ENCODE measurements around the gene CERT1. TPM values are rescaled to one million over a fixed set of nuclear protein-coding genes. Genes with fewer than 3 reads are reported as not detected.

Gene CERT1
- total RNA-seq, 2 donors from 2014 or later: 35.9 to 41.2 TPM

DNA sequence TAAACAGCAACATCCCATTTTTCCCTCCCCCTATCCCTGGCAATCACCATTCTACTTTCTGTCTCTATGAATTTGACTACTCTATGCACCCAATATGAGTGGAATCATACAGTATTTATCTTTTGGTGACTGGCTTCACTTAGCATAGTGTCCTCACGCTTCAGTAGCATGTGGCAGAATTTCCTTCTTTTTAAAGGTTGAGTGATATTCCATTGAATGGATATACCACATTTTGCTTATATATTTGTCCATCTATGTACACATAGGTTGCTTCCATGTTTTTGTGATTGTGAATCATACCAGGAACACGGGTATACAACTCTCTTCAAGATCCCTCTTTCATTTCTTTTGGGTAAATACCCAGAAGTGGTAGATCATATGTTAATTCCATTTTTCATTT, 69.9 kb downstream of the CERT1 start:
- DNase-seq (no peak), ATAC-seq (no peak)
- intact Hi-C loops (cut with DNase I, micrococcal nuclease): no loop called here

GRCh38 chr5:75439276-75439675, 72.2 kb downstream of the CERT1 start:
- ATAC-seq: no peak
- no peak for DNase-seq
- intact Hi-C loops (cut with DNase I, micrococcal nuclease): no loop called here

GRCh38 chr5:75438722-75439121, 72.7 kb downstream of the CERT1 start:
- DNase-seq: no peak
- no peak for ATAC-seq
- intact Hi-C loops (cut with DNase I, micrococcal nuclease): no loop called here

DNA sequence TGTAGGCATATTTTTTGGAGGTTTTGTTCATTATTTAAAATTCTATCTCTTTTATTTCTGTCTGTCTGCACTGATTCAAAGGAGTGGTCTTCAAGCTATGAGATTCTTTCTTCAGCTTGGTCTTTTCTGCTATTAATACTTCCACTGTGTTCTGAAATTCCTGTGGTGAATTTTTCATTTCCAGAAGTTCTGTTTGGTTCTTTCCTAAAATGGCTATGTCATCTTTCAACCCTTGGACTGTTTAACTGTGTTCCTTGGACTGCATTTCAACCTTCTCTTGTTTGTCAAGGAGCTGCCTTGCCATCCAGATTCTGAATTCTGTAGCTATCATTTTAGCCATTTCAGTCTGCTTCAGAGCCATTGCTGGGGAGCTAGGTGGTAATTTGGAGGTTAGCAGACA, 76.3 kb downstream of the CERT1 start:
- no peak for ATAC-seq
- DNase-seq: no peak
- intact Hi-C loops (cut with DNase I, micrococcal nuclease): no loop called here

GRCh38 chr5:75433814-75434506, 77.5 kb downstream of the CERT1 start:
- ATAC-seq: no peak
- no peak for DNase-seq
- intact Hi-C loops (cut with DNase I, micrococcal nuclease): no loop called here

DNA sequence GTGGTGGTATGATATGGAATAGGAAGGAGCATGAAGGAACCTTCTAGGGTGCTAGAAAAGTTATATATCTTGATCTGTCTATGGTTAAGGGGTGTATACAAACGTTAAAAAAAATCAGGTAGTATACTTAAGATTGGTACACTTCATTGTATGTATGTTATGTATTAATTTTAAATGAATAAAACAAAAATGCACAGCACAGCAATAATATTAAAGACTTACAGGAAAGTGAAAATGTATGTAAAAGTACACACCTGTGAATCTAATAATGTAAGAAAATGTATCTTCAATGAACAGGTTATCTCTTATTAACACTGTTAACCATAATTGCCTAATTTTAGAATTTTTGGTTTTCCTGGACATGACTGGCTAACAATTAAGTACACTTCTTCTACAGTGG, 97.2 kb downstream of the CERT1 start:
- intact Hi-C loops (cut with DNase I, micrococcal nuclease): no loop called here
- ATAC-seq (no peak), DNase-seq (no peak)

DNA sequence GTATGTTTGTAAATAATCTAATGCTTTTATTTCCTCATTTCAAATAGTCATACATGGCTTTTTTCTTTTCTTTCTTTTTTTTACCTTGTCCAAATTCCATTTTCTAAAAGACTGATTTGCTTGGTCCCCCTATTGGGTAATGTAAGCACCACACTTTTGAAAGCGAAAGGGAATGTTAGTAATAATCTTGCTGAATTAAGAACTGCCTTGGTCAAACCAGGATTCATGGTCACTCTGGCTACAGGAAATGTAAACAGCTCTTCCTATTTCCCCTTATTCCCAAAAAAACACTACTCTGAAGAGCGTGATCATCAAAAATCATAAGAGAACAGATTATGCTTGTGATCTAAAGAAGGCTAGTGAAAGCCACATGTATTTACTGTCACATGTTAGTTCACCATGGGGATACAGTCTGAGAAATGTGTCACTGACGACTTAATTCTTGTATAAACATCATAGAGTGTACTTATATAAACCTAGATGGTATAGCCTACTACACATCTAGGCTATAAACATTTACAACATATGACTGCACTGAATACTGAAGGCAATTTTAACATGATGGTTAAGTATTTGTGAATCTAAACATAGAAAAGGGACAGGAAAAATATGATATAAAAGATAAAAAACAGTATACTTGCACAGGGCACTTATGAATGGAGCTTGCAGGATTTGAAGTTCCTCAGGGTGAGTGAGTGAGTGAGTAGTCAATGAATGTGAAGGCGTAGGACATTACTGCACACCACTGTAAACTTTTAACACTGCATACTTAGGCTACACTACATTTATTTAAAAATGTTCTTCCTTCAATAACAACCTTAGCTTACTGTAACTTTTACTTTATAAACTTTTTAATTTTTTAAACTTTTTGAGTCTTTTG, 99.1 kb downstream of the CERT1 start:
- DNase-seq: no peak

DNA sequence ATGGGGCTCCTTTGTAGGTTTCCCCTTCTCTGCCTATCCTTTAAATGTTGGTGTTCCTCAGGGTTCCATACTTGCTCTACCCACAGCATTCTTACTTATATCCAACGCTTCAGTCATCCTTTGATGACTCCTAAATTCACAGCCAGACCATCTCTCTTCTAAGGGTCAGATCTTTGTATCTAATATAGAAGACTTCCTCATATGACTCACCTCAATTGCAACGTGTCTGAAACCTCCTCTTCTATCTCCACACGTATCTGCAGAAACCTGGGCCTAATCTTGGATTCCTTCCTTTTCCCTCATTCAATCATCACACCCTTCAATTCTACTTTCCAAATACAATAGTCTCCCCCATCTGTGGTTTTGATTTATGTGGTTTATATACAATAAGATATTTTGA, 106.1 kb downstream of the CERT1 start:
- intact Hi-C loops (cut with DNase I, micrococcal nuclease): no loop called here
- peak; percentile 73 for ATAC-seq
- DNase-seq: no peak

More for the DNA sequence above, 99.1 kb downstream of the CERT1 start:
- peak; percentile 96 for ATAC-seq
- intact Hi-C loops (cut with DNase I, micrococcal nuclease): no loop called here

DNA sequence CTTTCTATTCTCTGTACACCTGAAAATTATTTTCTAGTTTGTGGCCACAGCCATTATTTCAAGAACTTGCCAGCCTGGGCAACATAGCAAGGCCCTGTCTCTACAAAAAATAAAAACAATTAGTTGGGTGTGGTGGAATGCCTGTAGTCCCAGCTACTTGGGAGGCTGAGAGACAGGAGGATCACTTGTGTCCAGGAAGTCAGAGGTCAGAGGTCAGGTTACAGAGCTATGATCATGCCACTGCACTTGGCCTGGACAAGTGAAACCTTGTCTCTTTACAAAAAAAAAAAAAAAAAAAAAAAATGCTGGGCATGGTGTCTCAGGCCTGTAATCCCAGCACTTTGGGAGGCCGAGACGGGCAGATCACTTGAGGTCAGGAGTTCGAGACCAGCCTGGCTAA, 116.2 kb downstream of the CERT1 start:
- ATAC-seq (no peak), DNase-seq (no peak)
- intact Hi-C loops (cut with DNase I, micrococcal nuclease): no loop called here

DNA sequence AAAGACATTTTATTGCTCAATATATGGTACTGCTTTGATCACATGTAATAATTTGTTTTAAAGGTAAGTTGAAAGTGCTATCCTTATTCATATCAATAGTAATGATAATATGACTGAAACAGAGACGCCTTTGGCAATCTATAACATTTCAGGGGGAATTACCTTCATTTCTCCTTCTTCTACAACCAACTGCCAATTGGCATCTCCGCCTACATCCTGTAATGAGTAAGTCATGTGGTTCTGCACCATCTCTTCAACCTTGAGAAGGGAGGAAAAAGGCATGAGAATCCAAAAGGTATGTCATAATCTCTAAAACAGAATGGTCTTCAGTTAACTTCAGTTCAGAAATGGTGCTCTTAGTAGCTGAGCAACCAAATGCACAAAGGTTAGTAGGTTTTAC, 122.0 kb downstream of the CERT1 start:
- DNase-seq (no peak), ATAC-seq (no peak)
- intact Hi-C loops (cut with DNase I, micrococcal nuclease): no loop called here

- ATAC-seq (no peak), DNase-seq (no peak)
- intact Hi-C loops (cut with DNase I, micrococcal nuclease): no loop called here
Measured at GRCh38 chr5:75387806-75388205, 123.6 kb downstream of the CERT1 start.

- ATAC-seq: no peak
- DNase-seq: no peak
- intact Hi-C loops (cut with DNase I, micrococcal nuclease): no loop called here
Measured at GRCh38 chr5:75384218-75384617, 127.2 kb downstream of the CERT1 start.

DNA sequence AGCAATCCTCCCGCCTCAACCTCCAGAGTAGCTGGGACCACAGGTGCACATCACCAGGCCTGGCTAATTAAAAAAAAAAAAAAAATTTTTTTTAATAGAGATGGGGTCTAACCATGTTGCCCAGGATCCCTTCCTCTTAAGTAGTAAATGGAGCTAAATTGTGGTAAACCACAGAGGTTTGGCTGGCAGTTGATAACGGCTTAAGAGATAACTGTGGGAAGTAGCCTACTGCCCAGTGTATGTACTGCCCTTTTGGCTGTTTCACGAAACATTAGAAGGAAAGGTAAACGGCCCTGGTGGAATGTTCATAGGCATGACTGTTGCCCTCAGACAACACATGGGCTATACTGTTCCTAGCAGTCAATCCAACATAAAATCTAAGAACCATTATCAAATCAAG, 130.0 kb downstream of the CERT1 start:
- DNase-seq (no peak), ATAC-seq (no peak)
- intact Hi-C loops (cut with DNase I, micrococcal nuclease): no loop called here

DNA sequence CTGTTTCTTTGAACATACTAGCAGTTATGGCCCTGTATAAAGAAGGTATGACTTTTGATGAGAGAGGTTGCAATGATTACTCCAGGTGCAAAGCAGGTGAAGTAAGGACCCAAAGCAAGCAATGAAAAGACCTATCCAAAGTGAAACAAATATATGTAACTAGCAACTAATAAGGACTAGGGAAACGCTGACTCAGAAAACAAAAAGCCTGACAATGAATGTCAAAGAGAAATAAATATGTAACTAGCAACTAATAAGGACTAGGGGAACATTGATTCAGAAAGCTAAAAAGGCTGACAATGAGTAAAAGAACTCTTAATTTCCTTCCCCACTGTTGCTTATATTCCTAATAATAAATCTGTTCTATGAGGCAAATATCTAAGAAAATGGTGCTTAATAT, 131.3 kb downstream of the CERT1 start:
- ATAC-seq: no peak
- intact Hi-C loops (cut with DNase I, micrococcal nuclease): no loop called here
- DNase-seq: no peak

GRCh38 chr5:75375414-75375813, 136.0 kb downstream of the CERT1 start:
- intact Hi-C loops (cut with DNase I, micrococcal nuclease): no loop called here
- DNase-seq (no peak), ATAC-seq (no peak)

GRCh38 chr5:75374394-75374814, 137.0 kb downstream of the CERT1 start:
- intact Hi-C loops (cut with DNase I, micrococcal nuclease): no loop called here
- DNase-seq (no peak), ATAC-seq (no peak)

GRCh38 chr5:75373862-75374261, 137.6 kb downstream of the CERT1 start:
- no peak for DNase-seq
- intact Hi-C loops (cut with DNase I, micrococcal nuclease): no loop called here
- ATAC-seq: no peak

- DNase-seq: no peak
- intact Hi-C loops (cut with DNase I, micrococcal nuclease): no loop called here
- ATAC-seq: no peak
Measured at GRCh38 chr5:75368391-75368790, 143.0 kb downstream of the CERT1 start.

GRCh38 chr5:75367401-75367800, 144.0 kb downstream of the CERT1 start:
- ATAC-seq (no peak), DNase-seq (no peak)
- intact Hi-C loops (cut with DNase I, micrococcal nuclease): no loop called here

- DNase-seq: no peak
- no peak for ATAC-seq
- intact Hi-C loops (cut with DNase I, micrococcal nuclease): no loop called here
Measured at GRCh38 chr5:75366787-75367186, 144.6 kb downstream of the CERT1 start.

Measured in left colon (tissue), 2 donors.